DMS153 treated with DMSO at 0.1 percent for 48 hours (cell line): Measurements from ENCODE around the gene SULT1E1.
"Not testable (repeated sequence)": the region's sequence is repeated elsewhere in the genome, so short reads cannot be mapped to it uniquely, and the experiment has no call there.

Experiments
- DNase-seq: peaks from one replicate; lab custom pipeline; 2025; ENCODE audit not compliant: unreplicated experiment; lab: John Stamatoyannopoulos, UW

The SULT1E1 gene

DNA sequence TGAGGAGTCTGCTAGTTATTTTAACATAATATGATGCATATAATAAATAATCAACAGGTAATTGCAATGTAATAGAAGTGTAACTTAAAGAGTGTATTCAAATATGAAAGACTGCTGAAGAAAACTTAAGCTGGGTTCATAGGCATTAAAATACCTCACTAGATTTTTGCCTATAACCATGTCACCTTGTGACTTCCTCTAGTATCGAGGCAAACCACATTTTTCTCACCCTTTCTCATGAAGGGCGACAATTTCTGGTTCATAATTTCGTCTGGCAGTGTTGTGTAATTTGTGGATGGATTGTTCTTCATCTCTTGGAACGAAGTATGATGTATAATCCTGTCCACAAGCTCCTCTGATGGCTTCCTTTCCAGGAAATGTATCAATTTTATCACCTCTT lies 16.0 kb downstream of the SULT1E1 start:
- no peak for DNase-seq

- DNase-seq = no peak
Measured at GRCh38 chr4:69843301-69843700, 16.6 kb downstream of the SULT1E1 start.

DNA sequence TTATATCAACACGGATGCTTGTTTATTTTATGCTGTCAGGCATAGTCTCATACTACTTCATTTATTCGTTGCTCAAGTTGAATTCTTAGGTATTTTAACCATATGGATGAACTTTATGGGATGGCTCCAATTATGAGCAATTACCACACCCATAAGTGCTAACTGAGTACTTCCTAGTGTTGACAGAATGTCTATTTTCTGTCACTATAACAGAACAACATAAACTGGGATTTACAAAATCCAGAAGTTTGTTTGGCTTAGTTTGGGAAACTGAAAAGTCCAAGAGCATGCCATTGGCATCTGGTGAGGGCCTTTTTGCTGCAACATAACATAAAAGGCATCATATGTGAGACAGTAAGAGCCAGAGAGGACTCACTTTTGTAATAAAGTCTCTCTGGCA lies 21.0 kb downstream of the SULT1E1 start:
- DNase-seq = no peak

DNA sequence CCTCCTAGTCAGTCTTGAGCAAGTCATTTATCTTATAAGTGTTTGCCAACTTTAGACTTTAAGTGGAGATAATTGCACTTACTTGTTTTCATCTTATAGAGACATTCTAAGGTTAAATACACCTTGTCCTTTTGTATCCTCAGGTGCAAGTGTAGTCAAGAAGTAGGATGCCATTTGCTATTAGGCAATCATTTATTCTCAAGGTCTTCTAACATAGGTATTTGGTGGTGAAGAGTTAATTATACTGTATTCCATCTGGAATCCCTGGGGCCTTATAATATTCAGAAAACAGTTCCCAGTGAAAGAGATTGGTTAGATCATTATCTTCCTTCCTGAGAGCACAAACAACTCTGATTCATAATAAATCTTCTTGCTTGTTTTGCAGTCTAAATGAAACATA lies 23.7 kb downstream of the SULT1E1 start:
- DNase-seq = no peak

DNA sequence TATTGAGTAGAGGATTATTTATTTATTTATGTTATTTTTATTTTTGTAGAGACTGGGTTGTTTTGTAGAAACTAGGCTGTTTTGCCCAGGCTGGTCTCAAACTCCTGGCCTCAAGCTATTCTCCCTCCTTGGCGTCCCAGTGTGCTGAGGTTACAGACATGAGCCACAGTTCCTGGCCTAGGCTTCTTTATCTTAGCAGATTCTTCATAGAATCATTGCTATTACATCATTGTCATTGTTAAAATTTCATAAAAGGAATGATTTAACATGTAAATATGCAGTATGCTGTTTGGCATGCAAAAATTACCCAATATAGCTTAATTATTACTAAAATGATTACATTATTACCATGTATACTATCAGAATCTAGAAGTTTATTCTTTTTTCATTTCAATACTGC lies 24.2 kb downstream of the SULT1E1 start:
- no peak for DNase-seq

DNA sequence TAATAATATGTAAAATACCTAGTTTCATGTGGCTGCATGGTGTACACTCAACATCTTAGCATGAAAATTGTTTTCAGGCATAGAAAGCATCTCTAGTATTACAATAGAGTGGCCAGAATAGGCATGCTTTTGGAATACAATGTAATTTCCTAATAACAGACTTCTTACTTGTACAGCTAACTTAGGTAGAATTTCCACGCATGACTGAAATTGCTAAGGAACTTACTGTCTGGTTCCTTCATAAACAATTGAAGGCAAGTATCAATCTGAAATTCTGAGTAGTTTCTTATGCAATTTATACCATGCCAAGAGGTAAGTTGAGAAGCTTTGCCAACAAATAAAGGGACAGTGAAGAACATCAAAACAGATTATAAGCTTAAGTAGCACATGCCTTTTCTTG lies 26.7 kb downstream of the SULT1E1 start:
- DNase-seq = no peak

DNA sequence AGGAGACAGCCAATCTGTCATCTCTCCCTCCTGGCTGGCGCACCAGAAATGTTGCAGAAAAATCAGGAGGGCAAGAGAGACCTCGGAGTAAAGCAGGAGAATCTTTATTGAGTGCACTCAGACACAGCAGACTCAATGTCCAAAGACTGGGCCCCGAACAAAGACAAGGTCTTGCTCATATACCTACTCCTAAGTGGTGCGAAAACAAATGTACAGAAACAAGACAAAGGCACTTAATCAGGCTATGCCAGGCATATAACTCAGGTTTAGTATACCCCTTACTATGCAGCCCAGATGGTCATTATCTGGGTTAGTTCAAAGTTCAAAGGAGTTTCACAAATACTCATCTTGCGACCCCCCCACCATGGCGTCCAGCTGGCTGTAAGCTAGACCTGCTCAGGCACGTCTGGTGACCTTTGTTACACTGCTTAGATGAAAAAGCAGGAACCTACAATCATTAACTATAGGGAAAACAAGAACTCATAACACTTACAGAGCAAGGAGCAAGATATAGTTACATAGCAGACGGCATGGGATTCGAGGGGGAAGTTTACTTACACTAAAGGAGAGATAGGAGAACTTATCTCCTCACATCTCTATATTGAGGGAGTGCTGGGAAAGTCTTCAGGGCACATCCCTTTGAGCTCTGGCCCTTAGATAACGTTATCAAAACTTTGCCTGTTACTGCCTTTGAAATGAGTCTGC lies 27.5 kb downstream of the SULT1E1 start:
- no peak for DNase-seq

- DNase-seq = no peak
Measured at GRCh38 chr4:69831646-69832325, 28.2 kb downstream of the SULT1E1 start.

GRCh38 chr4:69831270-69831627 lies 28.7 kb downstream of the SULT1E1 start:
- DNase-seq = no peak

DNA sequence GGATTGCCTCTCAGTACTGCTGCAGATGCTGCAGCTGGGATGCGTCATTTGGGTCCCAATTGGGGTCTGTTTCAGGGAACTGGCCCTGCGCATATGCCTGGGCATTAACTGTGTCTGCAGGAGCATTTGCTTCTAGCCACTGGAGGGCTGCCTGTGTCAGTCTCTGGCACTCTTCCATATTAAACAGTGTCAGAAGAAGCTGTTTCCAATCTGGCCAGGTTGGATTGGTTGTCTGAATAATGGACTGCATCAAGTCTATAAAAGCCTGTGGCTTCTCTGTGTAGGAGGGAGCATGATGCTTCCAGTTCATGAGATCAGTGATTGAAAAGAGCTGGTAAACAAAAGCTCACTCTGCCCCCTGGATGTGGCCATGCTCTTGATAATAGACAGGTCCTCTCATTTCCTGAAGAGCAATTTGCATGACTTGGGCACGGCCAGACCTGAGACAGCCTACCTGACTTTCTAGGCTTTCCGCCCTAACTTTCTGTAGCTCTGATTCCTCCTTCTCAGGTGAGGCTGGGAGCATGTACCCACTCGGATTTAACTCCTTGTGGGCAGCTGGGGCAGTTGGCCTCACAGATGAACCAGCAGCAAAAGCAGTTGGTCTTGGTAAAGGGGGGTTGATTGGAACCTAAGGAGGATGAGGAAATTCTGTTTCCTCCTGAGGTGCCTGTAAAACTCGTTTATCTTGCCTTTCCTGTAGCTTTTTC lies 29.2 kb downstream of the SULT1E1 start:
- DNase-seq = peak; percentile 92

GRCh38 chr4:69830192-69830559 lies 29.8 kb downstream of the SULT1E1 start:
- no peak for DNase-seq

DNA sequence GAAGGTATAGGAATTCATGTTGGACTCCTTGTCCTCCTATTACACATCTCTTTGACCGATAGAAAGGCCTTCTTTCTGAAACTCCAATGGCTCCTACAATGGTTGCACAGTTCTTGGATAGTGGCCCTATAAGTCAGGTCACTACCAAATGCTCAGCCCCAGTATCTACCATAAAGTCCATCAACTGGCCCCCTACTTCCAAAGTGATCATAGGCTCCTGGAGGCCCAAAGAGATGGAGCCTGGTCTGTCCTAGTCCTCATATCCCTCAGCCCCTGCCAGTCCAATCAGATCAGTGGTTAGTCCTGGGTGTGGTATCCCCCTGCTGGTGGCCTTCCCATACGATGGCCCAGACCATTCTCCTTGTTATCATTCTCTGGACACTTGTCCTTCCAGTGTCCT lies 30.3 kb downstream of the SULT1E1 start:
- no peak for DNase-seq

DNA sequence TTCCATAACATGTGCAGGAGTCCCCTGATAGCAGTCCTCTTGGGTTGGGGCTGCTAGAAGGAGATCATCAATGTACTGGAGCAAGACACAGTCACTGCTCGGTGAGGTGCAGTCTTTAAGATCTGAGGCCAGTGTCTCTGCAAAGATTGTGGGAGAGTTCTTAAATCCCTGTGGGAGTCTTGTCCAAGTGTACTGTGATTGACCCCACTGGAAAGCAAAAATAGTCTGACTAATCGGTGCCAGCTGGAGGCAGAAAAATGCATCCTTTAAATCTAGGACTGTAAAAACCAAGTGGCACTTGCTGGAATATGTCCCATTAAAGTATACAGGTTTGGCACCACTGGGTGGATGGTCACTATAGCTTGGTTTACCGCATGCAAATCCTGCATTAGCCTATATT lies 31.1 kb downstream of the SULT1E1 start:
- no peak for DNase-seq

GRCh38 chr4:69825056-69825455 lies 34.9 kb downstream of the SULT1E1 start:
- not testable (repeated sequence) for DNase-seq

- peak; percentile 93 for DNase-seq
Measured at GRCh38 chr4:69823481-69824186, 36.3 kb downstream of the SULT1E1 start.

DNA sequence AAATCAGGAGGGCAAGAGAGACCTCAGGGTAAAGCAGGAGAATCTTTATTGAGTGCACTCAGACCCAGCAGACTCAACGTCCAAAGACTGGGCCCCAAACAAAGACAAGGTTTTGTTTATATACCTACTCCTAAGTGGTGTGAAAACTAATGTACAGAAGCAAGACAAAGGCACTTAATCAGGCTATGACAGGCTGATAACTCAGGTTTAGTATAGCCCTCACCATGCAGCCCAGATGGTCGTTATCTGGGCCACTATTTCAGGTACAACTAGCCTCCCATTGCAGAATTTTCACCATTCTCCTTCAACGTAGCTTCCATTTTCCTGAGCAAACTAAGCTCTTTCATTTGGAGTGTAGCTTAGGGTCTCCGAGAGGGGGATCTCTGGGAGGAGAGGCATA lies 36.9 kb downstream of the SULT1E1 start:
- DNase-seq = no peak

DNA sequence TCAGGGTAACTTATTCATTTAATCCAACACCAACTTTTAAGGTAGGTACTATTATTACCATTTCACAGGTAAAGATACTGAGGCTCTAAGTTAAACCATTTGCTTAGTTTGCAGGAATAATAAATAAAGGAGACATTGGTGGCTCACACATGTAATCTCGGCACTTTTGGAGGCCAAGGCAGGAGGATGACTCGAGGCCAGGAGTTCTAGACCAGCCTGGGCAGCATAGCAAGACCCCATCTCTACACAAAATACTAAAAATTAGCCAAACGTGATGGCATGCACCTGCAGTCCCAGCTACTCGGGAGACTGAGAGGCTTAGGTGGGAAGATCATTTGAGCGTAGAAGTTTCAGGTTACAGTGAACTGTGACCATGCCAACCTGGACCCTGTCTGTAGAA lies 37.7 kb downstream of the SULT1E1 start:
- no peak for DNase-seq

GRCh38 chr4:69818060-69818639 lies 41.8 kb downstream of the SULT1E1 start:
- DNase-seq = no peak

DNA sequence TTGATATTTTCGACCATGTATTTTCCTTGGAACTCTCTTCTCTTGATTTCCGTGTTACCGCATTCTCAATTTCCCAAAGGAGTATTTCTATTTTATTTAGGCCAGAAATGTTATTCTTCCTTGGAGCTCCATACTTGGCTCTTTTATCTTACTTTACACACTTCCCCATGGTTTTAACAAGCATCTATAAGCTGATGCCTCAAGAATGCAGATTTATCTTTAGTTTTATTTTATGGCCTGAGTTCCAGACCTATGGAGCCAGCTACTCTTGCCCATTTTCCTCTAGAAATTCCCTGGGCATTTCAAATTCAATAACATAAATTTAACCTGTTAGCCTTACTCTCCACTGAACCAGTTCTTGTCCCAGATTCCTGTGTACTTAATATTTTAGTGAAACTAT lies 43.7 kb downstream of the SULT1E1 start:
- no peak for DNase-seq

DNA sequence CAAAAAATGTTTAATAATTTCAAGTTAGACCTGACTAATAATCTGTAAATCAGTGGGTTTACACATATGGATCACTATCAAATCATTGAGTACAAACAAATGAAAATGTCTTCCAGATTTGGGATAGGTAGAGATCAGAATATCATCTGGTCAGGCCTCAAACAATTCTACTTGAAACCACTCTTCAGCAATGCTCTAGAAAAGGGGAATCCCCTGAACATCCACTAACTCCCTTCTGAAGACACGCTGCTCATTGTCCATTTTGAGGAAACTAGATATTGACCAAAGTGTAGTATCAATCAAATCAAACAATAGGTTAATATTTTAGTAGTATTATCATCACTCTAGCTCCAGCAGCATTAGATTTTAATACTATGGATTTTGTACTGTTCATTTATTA lies 46.3 kb downstream of the SULT1E1 start:
- DNase-seq = no peak

GRCh38 chr4:69811166-69811565 lies 48.8 kb downstream of the SULT1E1 start:
- no peak for DNase-seq
